H1 (cell line): Measurements from ENCODE around the gene SMIM24. TPM values are rescaled to one million over a fixed set of nuclear protein-coding genes. Genes with fewer than 3 reads are reported as not detected.

Source experiments
- CTCF ChIA-PET: fragments of 300-600 bp; sonication (Branson Sonifier 250); formaldehyde crosslinking; loops from one replicate; lab custom pipeline; 2021; ENCODE audit not compliant: partially characterized antibody; lab: Charles Lee
- POLR2A ChIA-PET: fragments of 300-600 bp; sonication (Branson Sonifier 250); formaldehyde crosslinking; loops from one replicate; lab custom pipeline; 2021; ENCODE audit warnings: inconsistent platforms; ENCODE audit not compliant: partially characterized antibody; lab: Charles Lee
- DNase-seq, 2 experiments: peaks; one replicate each; pipeline versions ENCODE4 v3.0.0 to v3.0.0-alpha.2; 2010 to 2022; ENCODE audit warnings: low spot score in 2 of 2, low read depth in 1 of 2, mixed read lengths in 1 of 2
- FAIRE-seq: peaks from 2 replicates; lab custom pipeline; 2011; peaks lifted over from hg19 to GRCh38; lab: Jason Lieb, UNC
- H2AFZ ChIP-seq: 2 replicates; pipeline ENCODE4 v1.8.1; 2012; ENCODE audit warnings: low read length, inconsistent platforms
- H2AK5ac ChIP-seq: 2 replicates; pipeline ENCODE4 v1.6.1; 2013; ENCODE audit warnings: low read depth, low read length
- H2BK120ac ChIP-seq: replicated peaks from 2 replicates; pipeline ENCODE3; 2013; ENCODE audit warnings: low read depth, low read length, inconsistent platforms
- H2BK12ac ChIP-seq: 2 replicates; pipeline ENCODE4 v1.6.1; 2013; ENCODE audit warnings: low read depth, low read length
- H2BK15ac ChIP-seq: 2 replicates; pipeline ENCODE4 v1.6.1; 2013; ENCODE audit warnings: low read length
- H2BK20ac ChIP-seq: 2 replicates; pipeline ENCODE4 v1.6.1; 2013; ENCODE audit warnings: low read length
- H2BK5ac ChIP-seq: 2 replicates; pipeline ENCODE4 v1.6.1; 2013; ENCODE audit warnings: low read depth, low read length
- H3K14ac ChIP-seq: 2 replicates; pipeline ENCODE4 v1.6.1; 2013; ENCODE audit warnings: inconsistent platforms; ENCODE audit not compliant: insufficient read length
- H3K18ac ChIP-seq: 2 replicates; pipeline ENCODE4 v1.6.1; 2013; ENCODE audit warnings: low read length; ENCODE audit errors: extremely low read depth
- H3K23ac ChIP-seq: 2 replicates; pipeline ENCODE4 v1.6.1; 2013; ENCODE audit warnings: inconsistent platforms; ENCODE audit not compliant: insufficient read length
- H3K23me2 ChIP-seq: 2 replicates; pipeline ENCODE4 v1.6.1; 2013; ENCODE audit warnings: low read depth, low read length
- H3K27ac ChIP-seq: 2 replicates; pipeline ENCODE4 v1.6.1; 2011; ENCODE audit warnings: low read depth, low read length, inconsistent platforms
- H3K27me3 ChIP-seq, 4 experiments: replicated peaks in 1 of 4; 1 replicate in 1 of 4; 2 replicates in 3 of 4; pipeline versions ENCODE4 v1.6.1 to v1.8.1; 2011 to 2013; ENCODE audit warnings: low read length in 3 of 4, mild to moderate bottlenecking in 3 of 4, inconsistent platforms in 2 of 4, mixed read lengths in 2 of 4, moderate library complexity in 1 of 4; ENCODE audit not compliant: control insufficient read depth in 3 of 4, insufficient read depth in 3 of 4; ENCODE audit errors: extremely low read depth in 1 of 4
- H3K36me3 ChIP-seq, 4 experiments: 2 replicates each; pipeline versions ENCODE4 v1.6.1 to v1.8.1; 2011 to 2013; ENCODE audit warnings: mild to moderate bottlenecking in 4 of 4, low read length in 3 of 4, moderate library complexity in 2 of 4, control low read depth in 1 of 4, inconsistent platforms in 1 of 4; ENCODE audit not compliant: insufficient read depth in 4 of 4, control insufficient read depth in 2 of 4
- H3K4ac ChIP-seq: replicated peaks from 2 replicates; pipeline ENCODE3; 2013; ENCODE audit warnings: low read length, low read depth, mixed read lengths, inconsistent platforms; ENCODE audit not compliant: insufficient read length
- H3K4me1 ChIP-seq, 4 experiments: replicated peaks in 1 of 4; 1 replicate in 1 of 4; 2 replicates in 3 of 4; pipeline versions ENCODE4 v1.6.1 to v1.8.1; 2011 to 2013; ENCODE audit warnings: low read length in 3 of 4, inconsistent platforms in 2 of 4, mixed read lengths in 1 of 4; ENCODE audit not compliant: insufficient read depth in 4 of 4, control insufficient read depth in 3 of 4
- H3K4me2 ChIP-seq, 2 experiments: 2 replicates each; pipeline versions ENCODE4 v1.6.1 to v1.8.1; 2011 to 2013; ENCODE audit warnings: low read depth in 2 of 2, low read length in 2 of 2, control low read depth in 1 of 2, inconsistent platforms in 1 of 2, mild to moderate bottlenecking in 1 of 2; ENCODE audit not compliant: insufficient read depth in 1 of 2
- H3K4me3 ChIP-seq, 4 experiments: fragments of 200-600, 300-600 bp in 1 of 4; sonication (generic), shearing (Covaris generic), sonication (Bioruptor Twin) in 1 of 4; 2 replicates each; pipeline versions ENCODE4 v1.5.1 to v1.8.1; 2011 to 2016; ENCODE audit warnings: low read length in 4 of 4, low read depth in 3 of 4, control low read depth in 2 of 4, inconsistent platforms in 2 of 4, mild to moderate bottlenecking in 2 of 4, mixed read lengths in 1 of 4, moderate library complexity in 1 of 4; ENCODE audit not compliant: insufficient read depth in 2 of 4; ENCODE audit errors: extremely low read depth in 1 of 4
- H3K56ac ChIP-seq: replicated peaks from 2 replicates; pipeline ENCODE3; 2013; ENCODE audit warnings: low read depth, mild to moderate bottlenecking, mixed read lengths, low read length, inconsistent platforms; ENCODE audit not compliant: insufficient read length
- H3K79me1 ChIP-seq: 2 replicates; pipeline ENCODE4 v1.6.1; 2013; ENCODE audit warnings: low read depth, low read length, control low read depth
- H3K79me2 ChIP-seq, 2 experiments: 2 replicates each; pipeline versions ENCODE4 v1.6.1 to v1.8.1; 2012 to 2013; ENCODE audit warnings: low read length in 2 of 2, mild to moderate bottlenecking in 2 of 2, inconsistent platforms in 1 of 2; ENCODE audit not compliant: insufficient read depth in 2 of 2, control insufficient read depth in 1 of 2
- H3K9ac ChIP-seq, 4 experiments: replicated peaks in 1 of 4; 1 replicate in 1 of 4; 2 replicates in 3 of 4; pipeline versions ENCODE4 v1.6.1 to v1.8.1; 2011 to 2013; ENCODE audit warnings: low read depth in 3 of 4, low read length in 3 of 4, control low read depth in 2 of 4, mild to moderate bottlenecking in 2 of 4, moderate library complexity in 2 of 4, inconsistent platforms in 1 of 4; ENCODE audit errors: extremely low read depth in 1 of 4
- H3K9me3 ChIP-seq, 2 experiments: 2 replicates each; pipeline versions ENCODE4 v1.6.1 to v1.8.1; 2012 to 2013; ENCODE audit warnings: mild to moderate bottlenecking in 2 of 2, moderate library complexity in 2 of 2, control low read depth in 1 of 2, inconsistent platforms in 1 of 2, low read depth in 1 of 2, low read length in 1 of 2, mixed read lengths in 1 of 2; ENCODE audit not compliant: insufficient read depth in 2 of 2
- H4K20me1 ChIP-seq, 2 experiments: replicated peaks in 1 of 2; 2 replicates each; pipeline versions ENCODE3 to v1.8.1; 2011 to 2013; ENCODE audit warnings: inconsistent platforms in 2 of 2, low read length in 2 of 2, mild to moderate bottlenecking in 1 of 2; ENCODE audit not compliant: insufficient read depth in 2 of 2, control insufficient read depth in 1 of 2
- H4K5ac ChIP-seq: 2 replicates; pipeline ENCODE4 v1.6.1; 2013; ENCODE audit warnings: low read length, low read depth, mixed read lengths, inconsistent platforms; ENCODE audit not compliant: insufficient read length
- H4K8ac ChIP-seq: 2 replicates; pipeline ENCODE4 v1.8.0; 2013; ENCODE audit warnings: mild to moderate bottlenecking, moderate library complexity, low read length, inconsistent platforms; ENCODE audit not compliant: insufficient read depth; ENCODE audit errors: extremely low read depth
- H4K91ac ChIP-seq: replicated peaks from 2 replicates; pipeline ENCODE3; 2013; ENCODE audit warnings: low read length, mixed read lengths, inconsistent platforms; ENCODE audit not compliant: insufficient read length
- KDM1A ChIP-seq: fragments of 200-600, 300-600 bp; sonication (generic); IDR thresholded peaks from 2 replicates; pipeline ENCODE4 v1.7.1; 2016; ENCODE audit warnings: mild to moderate bottlenecking, low read length, borderline replicate concordance
- POLR2AphosphoS5 ChIP-seq: IDR thresholded peaks from 2 replicates; pipeline ENCODE4 v1.6.1; 2011; ENCODE audit warnings: low read depth, low read length
- RBBP5 ChIP-seq: IDR thresholded peaks from 2 replicates; pipeline ENCODE4 v1.7.1; 2012; ENCODE audit warnings: low read depth, mild to moderate bottlenecking, inconsistent platforms, low read length, moderate library complexity, borderline replicate concordance
- TBP ChIP-seq: IDR thresholded peaks from 2 replicates; pipeline ENCODE4 v1.6.1; 2011; ENCODE audit warnings: low read depth, low read length, improper control_type of control experiment
- WGBS, 2 experiments: shearing (Covaris generic) in 1 of 2; methylation state at CpG; one replicate each; pipeline versions ENCODE4 v1.1.6 to v1.1.7; 2013 to 2015; ENCODE audit warnings: low lambda C conversion rate in 2 of 2, mixed read lengths in 2 of 2, inconsistent platforms in 1 of 2, low coverage in 1 of 2, missing lambda C conversion rate in 1 of 2; ENCODE audit not compliant: insufficient replicate concordance in 2 of 2, insufficient coverage in 1 of 2, insufficient read length in 1 of 2; ENCODE audit errors: extremely low coverage in 1 of 2, missing lambda C conversion rate in 1 of 2; 5-methylcytosine and 5-hydroxymethylcytosine counted together
- polyA plus RNA-seq, 7 experiments: library from polyadenylated mRNA; depleted of rRNA in 3 of 7; stranded (reverse) in 5 of 7; unstranded in 2 of 7; fragments of >200 nt in 5 of 7; fragments of 200-250 nt in 2 of 7; gene quantifications; 1 replicate in 5 of 7; 2 replicates in 1 of 7; 4 replicates in 1 of 7; pipeline versions ENCODE4 v1.2.1 to v1.2.3, GENCODE V29; 2011 to 2013; ENCODE audit warnings: missing spikeins in 2 of 7, mixed read lengths in 2 of 7
- total RNA-seq: library from RNA; stranded (reverse); fragmentation: NEBNext Ultra II Directional; extraction: Animal tissue kit (Norgen Biotek cat#: 25700); gene quantifications from 2 replicates; pipeline ENCODE4 v1.2.1, GENCODE V29; 2021

SMIM24 gene
- total and polyA plus RNA-seq, 2 of the 8 experiments (the other 6 are each of a cell fraction or from before 2014, with no cell fraction given), result 3.8 to 4.5 TPM

GRCh38 chr19:3455960-3456601 lies 24.2 kb downstream of the SMIM24 start:
- CTCF ChIA-PET, result interaction anchor here (0.7 kb wide), 1 partner anchor 95 kb away, joined by 3 read pairs; no protein-coding TSS in a partner anchor
- no peak for DNase-seq
- no peaks in the 10 kb centered on the region for H3K36me3 ChIP-seq

More at GRCh38 chr19:3455960-3456601, 24.2 kb downstream of the SMIM24 start:
- no peaks in the 10 kb centered on the region for H3K9me3 ChIP-seq
- no peak overlapping the region for H3K56ac ChIP-seq
- TF ChIP-seq RBBP5, result no peak
- TF ChIP-seq TBP, result 0 out of 2 replicates have a peak, but pooled peaks have one; percentile 15
- no peak for TF ChIP-seq POLR2AphosphoS5
- TF ChIP-seq KDM1A, result no peak
- no peak overlapping the region for H3K4me2 ChIP-seq
- no peak overlapping the region for H2AK5ac ChIP-seq
- H3K27me3 ChIP-seq, result peaks cover 6 to 32% (median 24%) of the 10 kb centered on the region in 4 experiments
- H3K4ac ChIP-seq, result no peak overlapping the region
- no peak overlapping the region for H3K23ac ChIP-seq
- POLR2A ChIA-PET, result no interaction called here
- H3K18ac ChIP-seq, result no peak overlapping the region
- H3K4me3 ChIP-seq, result no peak overlapping the region
- peaks cover 4% of the 10 kb centered on the region; the same call in 1 of the 2 replicates for H3K23me2 ChIP-seq
- H2BK12ac ChIP-seq, result no peak overlapping the region
- 86% methylated on average over 16 of the region's 37 CpGs; no CpG with 5 or more reads in 1 of the 2 experiments for WGBS, 2 experiments
- no peak overlapping the region for H2BK120ac ChIP-seq
- peaks cover 0 to 24% (median 9%) of the 10 kb centered on the region in 4 experiments; a peak in 6 of 7 replicates for H3K4me1 ChIP-seq
- H3K14ac ChIP-seq, result no peak overlapping the region
- no peak for FAIRE-seq
- H3K9ac ChIP-seq, result no peak overlapping the region
- H3K27ac ChIP-seq, result no peak overlapping the region
- no peaks in the 10 kb centered on the region for H3K79me1 ChIP-seq
- no peak overlapping the region for H2BK15ac ChIP-seq
- H4K91ac ChIP-seq, result no peak overlapping the region
- H4K5ac ChIP-seq, result no peak overlapping the region
- no peak overlapping the region for H2BK5ac ChIP-seq
- H4K8ac ChIP-seq, result no peak overlapping the region
- no peaks in the 10 kb centered on the region for H3K79me2 ChIP-seq
- no peak overlapping the region for H2BK20ac ChIP-seq
- no peak overlapping the region for H2AFZ ChIP-seq
- H4K20me1 ChIP-seq, result peaks cover 3 to 7% of the 10 kb centered on the region in 2 experiments
